GM23248 (cell line): ENCODE measurements around the gene EBF3.

ENCODE experiments used
- EZH2 ChIP-seq: fragments of 200-600 bp; sonication (generic); IDR thresholded peaks from 2 replicates; pipeline ENCODE4 v1.6.1; 2018; ENCODE audit warnings: antibody characterized with exemption, mild to moderate bottlenecking; ENCODE audit not compliant: insufficient read depth, poor library complexity, severe bottlenecking
- EZH2phosphoT487 ChIP-seq: fragments of 200-600 bp; sonication (generic); IDR thresholded peaks from 2 replicates; pipeline ENCODE4 v1.6.1; 2018; ENCODE audit warnings: antibody characterized with exemption, moderate library complexity, mild to moderate bottlenecking, low read depth; ENCODE audit not compliant: insufficient read depth

- TF ChIP-seq EZH2 (no peak), EZH2phosphoT487 (no peak)
Observed at GRCh38 chr10:129946859-129947258, 17.2 kb downstream of the EBF3 start.
